H1 (cell line): ENCODE data around the gene TMEM40. TPM values are rescaled to one million over a fixed set of nuclear protein-coding genes. Genes with fewer than 3 reads are reported as not detected.

ENCODE experiments used
- CTCF ChIA-PET: fragments of 300-600 bp; sonication (Branson Sonifier 250); formaldehyde crosslinking; loops from one replicate; lab custom pipeline; 2021; ENCODE audit not compliant: partially characterized antibody; lab: Charles Lee
- POLR2A ChIA-PET: fragments of 300-600 bp; sonication (Branson Sonifier 250); formaldehyde crosslinking; loops from one replicate; lab custom pipeline; 2021; ENCODE audit warnings: inconsistent platforms; ENCODE audit not compliant: partially characterized antibody; lab: Charles Lee
- DNase-seq, 2 experiments: peaks; one replicate each; pipeline versions ENCODE4 v3.0.0 to v3.0.0-alpha.2; 2010 to 2022; ENCODE audit warnings: low spot score in 2 of 2, low read depth in 1 of 2, mixed read lengths in 1 of 2
- FAIRE-seq: peaks from 2 replicates; lab custom pipeline; 2011; peaks lifted over from hg19 to GRCh38; lab: Jason Lieb, UNC
- H2AFZ ChIP-seq: 2 replicates; pipeline ENCODE4 v1.8.1; 2012; ENCODE audit warnings: low read length, inconsistent platforms
- H2AK5ac ChIP-seq: 2 replicates; pipeline ENCODE4 v1.6.1; 2013; ENCODE audit warnings: low read depth, low read length
- H2BK120ac ChIP-seq: replicated peaks from 2 replicates; pipeline ENCODE3; 2013; ENCODE audit warnings: low read depth, low read length, inconsistent platforms
- H2BK12ac ChIP-seq: 2 replicates; pipeline ENCODE4 v1.6.1; 2013; ENCODE audit warnings: low read depth, low read length
- H2BK15ac ChIP-seq: 2 replicates; pipeline ENCODE4 v1.6.1; 2013; ENCODE audit warnings: low read length
- H2BK20ac ChIP-seq: 2 replicates; pipeline ENCODE4 v1.6.1; 2013; ENCODE audit warnings: low read length
- H2BK5ac ChIP-seq: 2 replicates; pipeline ENCODE4 v1.6.1; 2013; ENCODE audit warnings: low read depth, low read length
- H3K14ac ChIP-seq: 2 replicates; pipeline ENCODE4 v1.6.1; 2013; ENCODE audit warnings: inconsistent platforms; ENCODE audit not compliant: insufficient read length
- H3K18ac ChIP-seq: 2 replicates; pipeline ENCODE4 v1.6.1; 2013; ENCODE audit warnings: low read length; ENCODE audit errors: extremely low read depth
- H3K23ac ChIP-seq: 2 replicates; pipeline ENCODE4 v1.6.1; 2013; ENCODE audit warnings: inconsistent platforms; ENCODE audit not compliant: insufficient read length
- H3K23me2 ChIP-seq: 2 replicates; pipeline ENCODE4 v1.6.1; 2013; ENCODE audit warnings: low read depth, low read length
- H3K27ac ChIP-seq: 2 replicates; pipeline ENCODE4 v1.6.1; 2011; ENCODE audit warnings: low read depth, low read length, inconsistent platforms
- H3K27me3 ChIP-seq, 4 experiments: replicated peaks in 1 of 4; 1 replicate in 1 of 4; 2 replicates in 3 of 4; pipeline versions ENCODE4 v1.6.1 to v1.8.1; 2011 to 2013; ENCODE audit warnings: low read length in 3 of 4, mild to moderate bottlenecking in 3 of 4, inconsistent platforms in 2 of 4, mixed read lengths in 2 of 4, moderate library complexity in 1 of 4; ENCODE audit not compliant: control insufficient read depth in 3 of 4, insufficient read depth in 3 of 4; ENCODE audit errors: extremely low read depth in 1 of 4
- H3K36me3 ChIP-seq, 4 experiments: 2 replicates each; pipeline versions ENCODE4 v1.6.1 to v1.8.1; 2011 to 2013; ENCODE audit warnings: mild to moderate bottlenecking in 4 of 4, low read length in 3 of 4, moderate library complexity in 2 of 4, control low read depth in 1 of 4, inconsistent platforms in 1 of 4; ENCODE audit not compliant: insufficient read depth in 4 of 4, control insufficient read depth in 2 of 4
- H3K4ac ChIP-seq: replicated peaks from 2 replicates; pipeline ENCODE3; 2013; ENCODE audit warnings: low read length, low read depth, mixed read lengths, inconsistent platforms; ENCODE audit not compliant: insufficient read length
- H3K4me1 ChIP-seq, 4 experiments: replicated peaks in 1 of 4; 1 replicate in 1 of 4; 2 replicates in 3 of 4; pipeline versions ENCODE4 v1.6.1 to v1.8.1; 2011 to 2013; ENCODE audit warnings: low read length in 3 of 4, inconsistent platforms in 2 of 4, mixed read lengths in 1 of 4; ENCODE audit not compliant: insufficient read depth in 4 of 4, control insufficient read depth in 3 of 4
- H3K4me2 ChIP-seq, 2 experiments: 2 replicates each; pipeline versions ENCODE4 v1.6.1 to v1.8.1; 2011 to 2013; ENCODE audit warnings: low read depth in 2 of 2, low read length in 2 of 2, control low read depth in 1 of 2, inconsistent platforms in 1 of 2, mild to moderate bottlenecking in 1 of 2; ENCODE audit not compliant: insufficient read depth in 1 of 2
- H3K4me3 ChIP-seq, 4 experiments: fragments of 200-600, 300-600 bp in 1 of 4; sonication (generic), shearing (Covaris generic), sonication (Bioruptor Twin) in 1 of 4; 2 replicates each; pipeline versions ENCODE4 v1.5.1 to v1.8.1; 2011 to 2016; ENCODE audit warnings: low read length in 4 of 4, low read depth in 3 of 4, control low read depth in 2 of 4, inconsistent platforms in 2 of 4, mild to moderate bottlenecking in 2 of 4, mixed read lengths in 1 of 4, moderate library complexity in 1 of 4; ENCODE audit not compliant: insufficient read depth in 2 of 4; ENCODE audit errors: extremely low read depth in 1 of 4
- H3K56ac ChIP-seq: replicated peaks from 2 replicates; pipeline ENCODE3; 2013; ENCODE audit warnings: low read depth, mild to moderate bottlenecking, mixed read lengths, low read length, inconsistent platforms; ENCODE audit not compliant: insufficient read length
- H3K79me1 ChIP-seq: 2 replicates; pipeline ENCODE4 v1.6.1; 2013; ENCODE audit warnings: low read depth, low read length, control low read depth
- H3K79me2 ChIP-seq, 2 experiments: 2 replicates each; pipeline versions ENCODE4 v1.6.1 to v1.8.1; 2012 to 2013; ENCODE audit warnings: low read length in 2 of 2, mild to moderate bottlenecking in 2 of 2, inconsistent platforms in 1 of 2; ENCODE audit not compliant: insufficient read depth in 2 of 2, control insufficient read depth in 1 of 2
- H3K9ac ChIP-seq, 4 experiments: replicated peaks in 1 of 4; 1 replicate in 1 of 4; 2 replicates in 3 of 4; pipeline versions ENCODE4 v1.6.1 to v1.8.1; 2011 to 2013; ENCODE audit warnings: low read depth in 3 of 4, low read length in 3 of 4, control low read depth in 2 of 4, mild to moderate bottlenecking in 2 of 4, moderate library complexity in 2 of 4, inconsistent platforms in 1 of 4; ENCODE audit errors: extremely low read depth in 1 of 4
- H3K9me3 ChIP-seq, 2 experiments: 2 replicates each; pipeline versions ENCODE4 v1.6.1 to v1.8.1; 2012 to 2013; ENCODE audit warnings: mild to moderate bottlenecking in 2 of 2, moderate library complexity in 2 of 2, control low read depth in 1 of 2, inconsistent platforms in 1 of 2, low read depth in 1 of 2, low read length in 1 of 2, mixed read lengths in 1 of 2; ENCODE audit not compliant: insufficient read depth in 2 of 2
- H4K20me1 ChIP-seq, 2 experiments: replicated peaks in 1 of 2; 2 replicates each; pipeline versions ENCODE3 to v1.8.1; 2011 to 2013; ENCODE audit warnings: inconsistent platforms in 2 of 2, low read length in 2 of 2, mild to moderate bottlenecking in 1 of 2; ENCODE audit not compliant: insufficient read depth in 2 of 2, control insufficient read depth in 1 of 2
- H4K5ac ChIP-seq: 2 replicates; pipeline ENCODE4 v1.6.1; 2013; ENCODE audit warnings: low read length, low read depth, mixed read lengths, inconsistent platforms; ENCODE audit not compliant: insufficient read length
- H4K8ac ChIP-seq: 2 replicates; pipeline ENCODE4 v1.8.0; 2013; ENCODE audit warnings: mild to moderate bottlenecking, moderate library complexity, low read length, inconsistent platforms; ENCODE audit not compliant: insufficient read depth; ENCODE audit errors: extremely low read depth
- H4K91ac ChIP-seq: replicated peaks from 2 replicates; pipeline ENCODE3; 2013; ENCODE audit warnings: low read length, mixed read lengths, inconsistent platforms; ENCODE audit not compliant: insufficient read length
- EGR1 ChIP-seq: IDR thresholded peaks from 2 replicates; pipeline ENCODE4 v1.6.1; 2011; ENCODE audit warnings: low read depth, low read length, borderline replicate concordance
- RAD21 ChIP-seq, 2 experiments: IDR thresholded peaks in 1 of 2; conservative IDR thresholded peaks in 1 of 2; 2 replicates each; pipeline ENCODE4 v1.6.1; 2011; ENCODE audit warnings: low read depth in 2 of 2, low read length in 2 of 2, improper control_type of control experiment in 1 of 2, inconsistent platforms in 1 of 2, mild to moderate bottlenecking in 1 of 2, moderate library complexity in 1 of 2
- RFX5 ChIP-seq: IDR thresholded peaks from 2 replicates; pipeline ENCODE4 v1.6.1; 2011; ENCODE audit warnings: low read depth, low read length, improper control_type of control experiment, borderline replicate concordance
- WGBS, 2 experiments: shearing (Covaris generic) in 1 of 2; methylation state at CpG; one replicate each; pipeline versions ENCODE4 v1.1.6 to v1.1.7; 2013 to 2015; ENCODE audit warnings: low lambda C conversion rate in 2 of 2, mixed read lengths in 2 of 2, inconsistent platforms in 1 of 2, low coverage in 1 of 2, missing lambda C conversion rate in 1 of 2; ENCODE audit not compliant: insufficient replicate concordance in 2 of 2, insufficient coverage in 1 of 2, insufficient read length in 1 of 2; ENCODE audit errors: extremely low coverage in 1 of 2, missing lambda C conversion rate in 1 of 2; 5-methylcytosine and 5-hydroxymethylcytosine counted together
- polyA plus RNA-seq, 7 experiments: library from polyadenylated mRNA; depleted of rRNA in 3 of 7; stranded (reverse) in 5 of 7; unstranded in 2 of 7; fragments of >200 nt in 5 of 7; fragments of 200-250 nt in 2 of 7; gene quantifications; 1 replicate in 5 of 7; 2 replicates in 1 of 7; 4 replicates in 1 of 7; pipeline versions ENCODE4 v1.2.1 to v1.2.3, GENCODE V29; 2011 to 2013; ENCODE audit warnings: missing spikeins in 2 of 7, mixed read lengths in 2 of 7
- total RNA-seq: library from RNA; stranded (reverse); fragmentation: NEBNext Ultra II Directional; extraction: Animal tissue kit (Norgen Biotek cat#: 25700); gene quantifications from 2 replicates; pipeline ENCODE4 v1.2.1, GENCODE V29; 2021

The TMEM40 gene
- total and polyA plus RNA-seq, 2 of the 8 experiments (the other 6 are each of a cell fraction or from before 2014, with no cell fraction given): 0.18 TPM; not detected in 1

DNA sequence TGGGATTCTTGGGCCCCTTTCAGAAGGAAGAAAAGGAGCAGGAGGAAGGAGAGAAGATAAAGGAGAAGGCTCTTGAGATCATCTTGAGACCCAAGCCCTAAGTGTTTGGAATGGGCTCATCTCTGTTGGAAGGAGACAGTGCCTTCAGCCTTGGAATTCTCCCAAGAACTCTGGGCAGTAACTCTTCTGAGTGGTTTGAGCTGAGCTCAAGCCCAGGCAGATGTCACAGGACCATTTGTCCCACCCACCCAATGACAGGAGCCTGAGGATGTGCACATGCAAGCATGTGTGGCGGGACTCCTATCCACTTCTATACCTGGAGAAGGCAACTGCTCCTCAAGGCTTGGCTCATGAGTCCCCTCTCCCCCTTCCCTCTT, 14.6 kb upstream of the TMEM40 start:
- Histone ChIP-seq H3K23ac (no peak overlapping the region), H3K4me3 (no peak overlapping the region), H2BK120ac (no peak overlapping the region), H3K18ac (no peak overlapping the region), H3K23me2 (peaks cover 2% of the 10 kb centered on the region; the same call in 1 of the 2 replicates), H3K4me1 (no peaks in the 10 kb centered on the region), H3K79me1 (no peaks in the 10 kb centered on the region), H2BK20ac (no peak overlapping the region), H3K4me2 (no peak overlapping the region), H3K56ac (no peak overlapping the region), H4K20me1 (no peaks in the 10 kb centered on the region), H4K8ac (no peak overlapping the region), H3K9me3 (no peaks in the 10 kb centered on the region), H4K91ac (no peak overlapping the region), H3K27me3 (no peaks in the 10 kb centered on the region; a peak in 2 of 7 replicates), H3K79me2 (no peaks in the 10 kb centered on the region), H3K9ac (no peak overlapping the region), H2BK12ac (no peak overlapping the region), H4K5ac (no peak overlapping the region), H3K4ac (no peak overlapping the region), H3K36me3 (no peaks in the 10 kb centered on the region), H2BK15ac (no peak overlapping the region), H2AFZ (no peak overlapping the region), H3K27ac (no peak overlapping the region), H2BK5ac (no peak overlapping the region), H3K14ac (no peak overlapping the region), H2AK5ac (no peak overlapping the region)
- no peak for DNase-seq
- CTCF ChIA-PET: interaction anchor here (0.9 to 6.9 kb wide), 5 partner anchors 9 to 94 kb away, joined by 3 to 35 read pairs (median 6); no protein-coding TSS in a partner anchor
- no peak for FAIRE-seq
- WGBS, 2 experiments: 100% methylated on average over 1 of the region's 1 CpG; no CpG with 5 or more reads in 1 of the 2 experiments
- TF ChIP-seq RAD21 (IDR thresholded peaks at IDR 0.05 in 1 of 2, conservative IDR thresholded peaks at IDR 0.05 in 1 of 2; ENCODE audit: low read depth in 2 of 2, low read length in 2 of 2) (no peak), RFX5 (no peak), EGR1 (no peak)
- POLR2A ChIA-PET: interaction anchor here (2.1 kb wide), 1 partner anchor 63 kb away, joined by 5 read pairs; no protein-coding TSS in a partner anchor
